ENCODE results near the gene GPR65. TPM values are rescaled to one million over a fixed set of nuclear protein-coding genes. Genes with fewer than 3 reads are reported as not detected.

Gene GPR65
- total RNA-seq, 2 experiments from 2014 or later = 6.1 to 8.2 TPM

- H4K20me1 ChIP-seq (ENCODE audit: insufficient read depth, low read length) = no peaks in the 10 kb centered on the region
- no peak for DNase-seq (ENCODE audit: low spot score)
- H2AFZ ChIP-seq (ENCODE audit: low read length) = no peak overlapping the region
- no TSS peak for BruUV-seq (replicated peaks)
- H3K4me2 ChIP-seq (ENCODE audit: low read length) = no peak overlapping the region
- H3K79me2 ChIP-seq (ENCODE audit: insufficient read depth, low read depth, low read length) = no peaks in the 10 kb centered on the region
- TF ChIP-seq EZH2phosphoT487 (IDR thresholded peaks at IDR 0.05; ENCODE audit: borderline replicate concordance, low read depth, low read length) (no peak), CTCF (conservative IDR thresholded peaks at IDR 0.05; ENCODE audit: low read length) (no peak)
- no peaks in the 10 kb centered on the region for H3K36me3 ChIP-seq (ENCODE audit: insufficient read depth, low read length)
- no peak overlapping the region for H3K27ac ChIP-seq (ENCODE audit: low read depth, low read length, poor library complexity, severe bottlenecking)
- CTCF ChIA-PET (ENCODE audit: unreplicated experiment) = no interaction called here
- H3K9me3 ChIP-seq (ENCODE audit: low read length) = no peaks in the 10 kb centered on the region
- no peaks in the 10 kb centered on the region for H3K9me2 ChIP-seq (ENCODE audit: insufficient read depth, low read length)
- POLR2A ChIA-PET = no interaction called here
- intact Hi-C loops (cut with micrococcal nuclease; ENCODE audit: unreplicated experiment) = no loop called here
- no peaks in the 10 kb centered on the region for H3K4me1 ChIP-seq (ENCODE audit: insufficient read depth, low read length, poor library complexity, severe bottlenecking)
- H3K4me3 ChIP-seq (ENCODE audit: low read depth, low read length, poor library complexity, severe bottlenecking) = no peak overlapping the region
Measured at GRCh38 chr14:88032373-88032772, 27.4 kb downstream of the GPR65 start.

DNA sequence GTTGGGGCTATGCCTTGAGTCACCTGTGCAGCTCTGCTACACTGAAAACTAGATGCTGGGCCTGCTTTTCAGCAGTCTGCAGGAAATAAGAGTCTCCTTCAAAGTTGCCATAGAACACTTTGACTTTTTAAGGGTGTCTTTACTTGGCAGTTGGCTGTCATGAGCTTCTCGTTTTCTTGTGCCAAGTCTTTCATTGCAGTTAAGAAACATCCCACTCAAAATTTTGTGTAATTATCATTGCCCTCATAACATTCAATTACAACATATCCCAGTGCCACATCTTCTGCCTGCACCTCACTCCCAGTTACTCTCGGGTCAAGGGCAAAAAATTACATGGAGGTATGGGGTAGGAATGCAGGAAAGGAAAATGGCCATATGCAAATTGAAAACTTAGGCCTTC is 29.1 kb downstream of the GPR65 start:
- H3K4me3 ChIP-seq (ENCODE audit: low read depth, low read length, poor library complexity, severe bottlenecking) = no peak overlapping the region
- no peaks in the 10 kb centered on the region for H3K4me1 ChIP-seq (ENCODE audit: insufficient read depth, low read length, poor library complexity, severe bottlenecking)
- no peaks in the 10 kb centered on the region for H3K79me2 ChIP-seq (ENCODE audit: insufficient read depth, low read depth, low read length)
- ChIA-PET CTCF (ENCODE audit: unreplicated experiment) (no interaction called here), POLR2A (no interaction called here)
- H3K9me3 ChIP-seq (ENCODE audit: low read length) = no peaks in the 10 kb centered on the region
- DNase-seq (ENCODE audit: low spot score) = no peak
- no peaks in the 10 kb centered on the region for H4K20me1 ChIP-seq (ENCODE audit: insufficient read depth, low read length)
- no peak overlapping the region for H2AFZ ChIP-seq (ENCODE audit: low read length)
- BruUV-seq (replicated peaks) = no TSS peak
- no peak overlapping the region for H3K4me2 ChIP-seq (ENCODE audit: low read length)
- intact Hi-C loops (cut with micrococcal nuclease; ENCODE audit: unreplicated experiment) = no loop called here
- TF ChIP-seq EZH2phosphoT487 (IDR thresholded peaks at IDR 0.05; ENCODE audit: borderline replicate concordance, low read depth, low read length) = no peak
- no peak for TF ChIP-seq CTCF (conservative IDR thresholded peaks at IDR 0.05; ENCODE audit: low read length)
- no peaks in the 10 kb centered on the region for H3K9me2 ChIP-seq (ENCODE audit: insufficient read depth, low read length)
- H3K27ac ChIP-seq (ENCODE audit: low read depth, low read length, poor library complexity, severe bottlenecking) = no peak overlapping the region
- no peaks in the 10 kb centered on the region for H3K36me3 ChIP-seq (ENCODE audit: insufficient read depth, low read length)

- TF ChIP-seq EZH2phosphoT487 (IDR thresholded peaks at IDR 0.05; ENCODE audit: borderline replicate concordance, low read depth, low read length) (no peak), CTCF (conservative IDR thresholded peaks at IDR 0.05; ENCODE audit: low read length) (no peak)
Measured at GRCh38 chr14:88036422-88036821, 31.5 kb downstream of the GPR65 start.

More at GRCh38 chr14:88036422-88036821, 31.5 kb downstream of the GPR65 start:
- no peaks in the 10 kb centered on the region for H3K9me2 ChIP-seq (ENCODE audit: insufficient read depth, low read length)
- BruUV-seq (replicated peaks) = no TSS peak
- H3K4me2 ChIP-seq (ENCODE audit: low read length) = no peak overlapping the region
- H3K9me3 ChIP-seq (ENCODE audit: low read length) = no peaks in the 10 kb centered on the region
- H4K20me1 ChIP-seq (ENCODE audit: insufficient read depth, low read length) = no peaks in the 10 kb centered on the region
- H3K4me3 ChIP-seq (ENCODE audit: low read depth, low read length, poor library complexity, severe bottlenecking) = no peak overlapping the region
- no peaks in the 10 kb centered on the region for H3K4me1 ChIP-seq (ENCODE audit: insufficient read depth, low read length, poor library complexity, severe bottlenecking)
- ChIA-PET POLR2A (no interaction called here), CTCF (ENCODE audit: unreplicated experiment) (interaction anchor here (0.6 kb wide), 1 partner anchor 21 kb away, joined by 3 read pairs; no protein-coding TSS in a partner anchor)
- no peaks in the 10 kb centered on the region for H3K79me2 ChIP-seq (ENCODE audit: insufficient read depth, low read depth, low read length)
- no peak overlapping the region for H3K27ac ChIP-seq (ENCODE audit: low read depth, low read length, poor library complexity, severe bottlenecking)
- intact Hi-C loops (cut with micrococcal nuclease; ENCODE audit: unreplicated experiment) = no loop called here
- no peaks in the 10 kb centered on the region for H3K36me3 ChIP-seq (ENCODE audit: insufficient read depth, low read length)
- no peak for DNase-seq (ENCODE audit: low spot score)
- no peak overlapping the region for H2AFZ ChIP-seq (ENCODE audit: low read length)
